ENCODE results near the gene PTPRE. TPM values are rescaled to one million over a fixed set of nuclear protein-coding genes. Genes with fewer than 3 reads are reported as not detected.

Gene PTPRE
- total and polyA plus RNA-seq, 7 donors, result 0.48 to 4.5 (median 2.7) TPM

GRCh38 chr10:128080231-128080630, 173.3 kb downstream of the PTPRE start:
- DNase-seq (no peak), ATAC-seq (no peak)
- H3K27ac ChIP-seq, result no peak overlapping the region
- H3K36me3 ChIP-seq (ENCODE audit: insufficient read depth in 1 of 2, low read depth in 1 of 2), result peaks cover 0 to 4% of the 10 kb centered on the region in 2 donors
- intact Hi-C loops (cut with DNase I), result no loop called here
- 85 to 92% (median 87%) methylated on average over 13 of the region's 13 CpGs for WGBS, 3 donors
- H3K9me3 ChIP-seq, result no peaks in the 10 kb centered on the region
- H3K4me3 ChIP-seq, result no peak overlapping the region
- TF ChIP-seq CTCF (IDR thresholded peaks at IDR 0.05), result no peak
- no peaks in the 10 kb centered on the region for H3K27me3 ChIP-seq (ENCODE audit: insufficient read depth in 3 of 3, low read length in 2 of 3)
- no peaks in the 10 kb centered on the region for H3K4me1 ChIP-seq

- no peak for TF ChIP-seq CTCF (IDR thresholded peaks at IDR 0.05)
- H3K36me3 ChIP-seq (ENCODE audit: insufficient read depth in 1 of 2, low read depth in 1 of 2), result peaks cover 0 to 4% of the 10 kb centered on the region in 2 donors
- no peak overlapping the region for H3K4me3 ChIP-seq
- intact Hi-C loops (cut with DNase I), result no loop called here
- H3K27me3 ChIP-seq (ENCODE audit: insufficient read depth in 3 of 3, low read length in 2 of 3), result no peaks in the 10 kb centered on the region
- WGBS, 3 donors, result 87 to 90% (median 87%) methylated on average over 8 of the region's 8 CpGs
- no peak for ATAC-seq
- DNase-seq, result no peak
- no peak overlapping the region for H3K27ac ChIP-seq
- no peaks in the 10 kb centered on the region for H3K4me1 ChIP-seq
- no peaks in the 10 kb centered on the region for H3K9me3 ChIP-seq
Measured at GRCh38 chr10:128080641-128081040, 173.7 kb downstream of the PTPRE start.

DNA sequence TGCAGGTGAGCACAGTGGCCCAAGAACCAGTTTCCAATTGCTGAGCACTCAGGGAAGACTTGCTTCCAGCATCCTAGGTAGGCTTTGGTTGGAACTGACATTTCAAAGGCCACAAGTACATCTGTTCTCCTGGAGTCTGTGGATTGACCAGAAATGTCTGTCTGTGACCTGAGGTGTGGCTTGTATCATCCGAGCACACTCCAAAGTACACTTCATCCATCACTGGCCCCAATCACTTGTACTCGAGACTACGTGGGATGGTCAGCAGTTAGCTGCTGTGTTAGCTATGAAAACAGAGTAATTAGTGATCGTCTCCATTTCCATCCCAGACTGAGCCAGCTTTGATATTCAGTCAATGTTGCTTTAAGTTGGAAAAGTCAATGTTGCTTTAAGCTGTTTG, 174.3 kb downstream of the PTPRE start:
- H3K27ac ChIP-seq, result no peak overlapping the region
- TF ChIP-seq CTCF (IDR thresholded peaks at IDR 0.05), result no peak
- WGBS, 3 donors, result 77 to 83% (median 82%) methylated on average over 4 of the region's 4 CpGs
- peaks cover 0 to 4% of the 10 kb centered on the region in 2 donors for H3K36me3 ChIP-seq (ENCODE audit: insufficient read depth in 1 of 2, low read depth in 1 of 2)
- H3K27me3 ChIP-seq (ENCODE audit: insufficient read depth in 3 of 3, low read length in 2 of 3), result no peaks in the 10 kb centered on the region
- intact Hi-C loops (cut with DNase I), result no loop called here
- H3K9me3 ChIP-seq, result no peaks in the 10 kb centered on the region
- H3K4me1 ChIP-seq, result no peaks in the 10 kb centered on the region
- DNase-seq (no peak), ATAC-seq (no peak)
- H3K4me3 ChIP-seq, result no peak overlapping the region

GRCh38 chr10:128081720-128082119, 174.8 kb downstream of the PTPRE start:
- H3K4me3 ChIP-seq, result no peak overlapping the region
- peaks cover 0 to 4% (median 0%) of the 10 kb centered on the region in 3 donors for H3K27me3 ChIP-seq (ENCODE audit: insufficient read depth in 3 of 3, low read length in 2 of 3)
- no peak for ATAC-seq
- H3K9me3 ChIP-seq, result no peaks in the 10 kb centered on the region
- TF ChIP-seq CTCF (IDR thresholded peaks at IDR 0.05), result no peak
- H3K36me3 ChIP-seq (ENCODE audit: insufficient read depth in 1 of 2, low read depth in 1 of 2), result peaks cover 0 to 4% of the 10 kb centered on the region in 2 donors
- no peak overlapping the region for H3K27ac ChIP-seq
- intact Hi-C loops (cut with DNase I), result no loop called here
- no peak for DNase-seq
- WGBS, 3 donors, result 49 to 58% (median 53%) methylated on average over 3 of the region's 3 CpGs
- no peaks in the 10 kb centered on the region for H3K4me1 ChIP-seq

DNA sequence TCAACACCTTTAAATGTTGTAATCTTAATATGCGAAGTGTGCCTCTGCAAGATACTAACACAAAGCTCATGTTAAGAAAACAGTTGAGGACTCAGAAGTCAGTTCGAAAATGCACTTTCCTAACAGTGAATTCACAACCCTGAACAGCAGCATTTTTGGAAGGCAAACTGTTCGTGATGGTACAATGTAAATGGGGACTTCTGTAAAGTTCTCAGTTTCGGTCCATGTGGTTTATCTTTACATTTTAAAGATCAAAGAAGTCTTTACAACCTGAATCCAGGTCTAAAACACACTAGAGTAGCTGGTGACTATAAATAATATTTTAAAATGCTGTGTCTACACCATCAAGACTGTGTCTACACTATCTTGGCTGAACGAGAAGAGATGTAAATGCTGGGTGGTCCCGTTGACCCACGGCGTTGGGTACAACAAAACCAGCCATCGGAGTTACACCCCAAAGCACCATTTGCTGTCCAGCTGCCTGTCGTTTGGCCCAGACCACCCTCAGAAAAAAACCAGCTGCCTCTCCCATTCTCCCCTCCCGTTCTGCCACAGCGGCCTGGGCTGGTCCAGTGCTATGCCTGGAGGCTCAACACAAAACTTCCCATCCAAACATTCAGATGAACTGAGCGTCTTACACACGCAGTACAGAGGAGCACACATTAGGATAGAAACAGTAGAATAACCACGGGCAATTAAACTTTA, 176.4 kb downstream of the PTPRE start:
- no peaks in the 10 kb centered on the region for H3K9me3 ChIP-seq
- TF ChIP-seq CTCF (IDR thresholded peaks at IDR 0.05), result no peak
- 83 to 85% (median 83%) methylated on average over 15 of the region's 15 CpGs for WGBS, 3 donors
- intact Hi-C loops (cut with DNase I), result no loop called here
- H3K4me3 ChIP-seq, result no peak overlapping the region
- DNase-seq, result no peak
- H3K36me3 ChIP-seq (ENCODE audit: insufficient read depth in 1 of 2, low read depth in 1 of 2), result peaks cover 0 to 4% of the 10 kb centered on the region in 2 donors
- ATAC-seq, result no peak
- H3K27ac ChIP-seq, result no peak overlapping the region
- H3K27me3 ChIP-seq (ENCODE audit: insufficient read depth in 3 of 3, low read length in 2 of 3), result peaks cover 0 to 6% (median 0%) of the 10 kb centered on the region in 3 donors
- no peaks in the 10 kb centered on the region for H3K4me1 ChIP-seq
